ENCODE data around the gene PHB1.

The PHB1 gene

GRCh38 chr17:49450181-49450580 is 35.5 kb upstream of the PHB1 start:
- Histone ChIP-seq H3K9me3 (ENCODE audit: low read length) (no peaks in the 10 kb centered on the region), H3K4me1 (ENCODE audit: insufficient read depth, low read length, severe bottlenecking) (peaks cover 6% of the 10 kb centered on the region), H3K79me2 (ENCODE audit: insufficient read depth, low read length) (no peaks in the 10 kb centered on the region), H2AFZ (ENCODE audit: low read length) (no peak overlapping the region), H3F3A (ENCODE audit: insufficient read depth, low read length) (no peaks in the 10 kb centered on the region), H3K4me3 (ENCODE audit: low read depth, low read length, poor library complexity, severe bottlenecking) (no peak overlapping the region), H3K27ac (ENCODE audit: low read depth, low read length, poor library complexity, severe bottlenecking) (no peak overlapping the region), H3K9ac (ENCODE audit: low read length) (no peak overlapping the region), H3K36me3 (ENCODE audit: insufficient read depth, low read length) (no peaks in the 10 kb centered on the region), H3K27me3 (ENCODE audit: insufficient read depth, low read length) (peaks cover 10% of the 10 kb centered on the region), H4K20me1 (ENCODE audit: insufficient read depth, low read length) (no peaks in the 10 kb centered on the region), H3K9me2 (ENCODE audit: low read depth, low read length) (no peaks in the 10 kb centered on the region), H3K4me2 (ENCODE audit: low read length) (no peak overlapping the region)
- TF ChIP-seq EZH2 (IDR thresholded peaks at IDR 0.05; ENCODE audit: borderline replicate concordance, low read length) (no peak), CTCF (IDR thresholded peaks at IDR 0.05; ENCODE audit: low read length) (no peak)

GRCh38 chr17:49447628-49448302 is 33.1 kb upstream of the PHB1 start:
- no peaks in the 10 kb centered on the region for H3K9me3 ChIP-seq (ENCODE audit: low read length)
- H3K4me1 ChIP-seq (ENCODE audit: insufficient read depth, low read length, severe bottlenecking): peaks cover 6% of the 10 kb centered on the region
- no peak overlapping the region for H3K27ac ChIP-seq (ENCODE audit: low read depth, low read length, poor library complexity, severe bottlenecking)
- H3F3A ChIP-seq (ENCODE audit: insufficient read depth, low read length): no peaks in the 10 kb centered on the region
- TF ChIP-seq CTCF (IDR thresholded peaks at IDR 0.05; ENCODE audit: low read length) (no peak), EZH2 (IDR thresholded peaks at IDR 0.05; ENCODE audit: borderline replicate concordance, low read length) (no peak)
- H3K79me2 ChIP-seq (ENCODE audit: insufficient read depth, low read length): no peaks in the 10 kb centered on the region
- H2AFZ ChIP-seq (ENCODE audit: low read length): no peak overlapping the region
- H3K4me2 ChIP-seq (ENCODE audit: low read length): no peak overlapping the region
- no peaks in the 10 kb centered on the region for H3K36me3 ChIP-seq (ENCODE audit: insufficient read depth, low read length)
- no peak overlapping the region for H3K4me3 ChIP-seq (ENCODE audit: low read depth, low read length, poor library complexity, severe bottlenecking)
- no peak overlapping the region for H3K9ac ChIP-seq (ENCODE audit: low read length)
- H4K20me1 ChIP-seq (ENCODE audit: insufficient read depth, low read length): no peaks in the 10 kb centered on the region
- peaks cover 10% of the 10 kb centered on the region for H3K27me3 ChIP-seq (ENCODE audit: insufficient read depth, low read length)
- H3K9me2 ChIP-seq (ENCODE audit: low read depth, low read length): no peaks in the 10 kb centered on the region

GRCh38 chr17:49445591-49445990 is 30.9 kb upstream of the PHB1 start:
- H2AFZ ChIP-seq (ENCODE audit: low read length): no peak overlapping the region
- H3K9ac ChIP-seq (ENCODE audit: low read length): no peak overlapping the region
- no peak overlapping the region for H3K4me2 ChIP-seq (ENCODE audit: low read length)
- no peak overlapping the region for H3K4me3 ChIP-seq (ENCODE audit: low read depth, low read length, poor library complexity, severe bottlenecking)
- peaks cover 7% of the 10 kb centered on the region; the same call in 1 of the 2 replicates for H3K27me3 ChIP-seq (ENCODE audit: insufficient read depth, low read length)
- no peaks in the 10 kb centered on the region for H3K4me1 ChIP-seq (ENCODE audit: insufficient read depth, low read length, severe bottlenecking)
- H3K9me3 ChIP-seq (ENCODE audit: low read length): no peaks in the 10 kb centered on the region
- H3K27ac ChIP-seq (ENCODE audit: low read depth, low read length, poor library complexity, severe bottlenecking): no peak overlapping the region
- H3K79me2 ChIP-seq (ENCODE audit: insufficient read depth, low read length): no peaks in the 10 kb centered on the region
- no peaks in the 10 kb centered on the region for H3K9me2 ChIP-seq (ENCODE audit: low read depth, low read length)
- H4K20me1 ChIP-seq (ENCODE audit: insufficient read depth, low read length): no peaks in the 10 kb centered on the region
- no peaks in the 10 kb centered on the region for H3K36me3 ChIP-seq (ENCODE audit: insufficient read depth, low read length)
- no peak for TF ChIP-seq CTCF (IDR thresholded peaks at IDR 0.05; ENCODE audit: low read length)
- TF ChIP-seq EZH2 (IDR thresholded peaks at IDR 0.05; ENCODE audit: borderline replicate concordance, low read length): no peak
- no peaks in the 10 kb centered on the region for H3F3A ChIP-seq (ENCODE audit: insufficient read depth, low read length)
